Bronchial epithelial cell (primary cell): ENCODE results near the gene FMN1. TPM values are rescaled to one million over a fixed set of nuclear protein-coding genes. Genes with fewer than 3 reads are reported as not detected.
A peak's percentile ranks its signal among the peaks of the same experiment; 100 is the strongest.

Source experiments
- DNase-seq: peaks from one replicate; pipeline ENCODE4 v3.0.0-alpha.2; 2010; ENCODE audit warnings: low read depth
- FAIRE-seq: peaks from 2 replicates; lab custom pipeline; 2011; peaks lifted over from hg19 to GRCh38; lab: Jason Lieb, UNC
- H3K27me3 ChIP-seq: 2 replicates; pipeline ENCODE4 v1.5.1; 2011; ENCODE audit warnings: low read length; ENCODE audit not compliant: control insufficient read depth, insufficient read depth
- H3K36me3 ChIP-seq: 2 replicates; pipeline ENCODE4 v1.5.1; 2011; ENCODE audit warnings: low read length; ENCODE audit not compliant: control insufficient read depth, insufficient read depth
- H3K4me3 ChIP-seq: 2 replicates; pipeline ENCODE4 v1.5.1; 2011; ENCODE audit warnings: mild to moderate bottlenecking, low read depth, low read length, control low read depth
- CTCF ChIP-seq: IDR thresholded peaks from 2 replicates; pipeline ENCODE4 v1.5.1; 2011; ENCODE audit warnings: mild to moderate bottlenecking, moderate library complexity, low read length, control low read depth, inconsistent platforms; ENCODE audit not compliant: insufficient read depth, severe bottlenecking
- total RNA-seq: library from RNA; depleted of rRNA; stranded (reverse); fragments of >200 nt; gene quantifications from 2 replicates; pipeline ENCODE4 v1.2.1, GENCODE V29; 2014

FMN1 gene
- total RNA-seq, 1 donor from 2014 or later = 1.6 TPM

- DNase-seq = no peak
- no peak for FAIRE-seq
- no peaks in the 10 kb centered on the region for H3K36me3 ChIP-seq
- TF ChIP-seq CTCF = no peak
- H3K27me3 ChIP-seq = no peaks in the 10 kb centered on the region
- no peak overlapping the region for H3K4me3 ChIP-seq
Observed at GRCh38 chr15:33026614-33027013, 167.9 kb downstream of the FMN1 start.

- no peak for TF ChIP-seq CTCF
- DNase-seq (peak; percentile 80), FAIRE-seq (no peak)
- Histone ChIP-seq H3K27me3 (no peaks in the 10 kb centered on the region), H3K36me3 (no peaks in the 10 kb centered on the region), H3K4me3 (no peak overlapping the region)
Observed at GRCh38 chr15:33022629-33023028, 171.9 kb downstream of the FMN1 start.

GRCh38 chr15:33021806-33022389 is 172.6 kb downstream of the FMN1 start:
- no peak for FAIRE-seq
- H3K36me3 ChIP-seq = no peaks in the 10 kb centered on the region
- TF ChIP-seq CTCF = peak; percentile 32
- DNase-seq = peak; percentile 69
- H3K4me3 ChIP-seq = no peak overlapping the region
- no peaks in the 10 kb centered on the region for H3K27me3 ChIP-seq

- Histone ChIP-seq H3K4me3 (no peak overlapping the region), H3K36me3 (no peaks in the 10 kb centered on the region), H3K27me3 (no peaks in the 10 kb centered on the region)
- no peak for TF ChIP-seq CTCF
- no peak for DNase-seq
- no peak for FAIRE-seq
Observed at GRCh38 chr15:33019354-33019981, 175.0 kb downstream of the FMN1 start.

GRCh38 chr15:33016405-33017024 is 178.0 kb downstream of the FMN1 start:
- no peak overlapping the region for H3K4me3 ChIP-seq
- H3K36me3 ChIP-seq = no peaks in the 10 kb centered on the region
- peak; percentile 60 for FAIRE-seq
- no peak for DNase-seq
- TF ChIP-seq CTCF = no peak
- no peaks in the 10 kb centered on the region for H3K27me3 ChIP-seq
